NCI-H2029 treated with DMSO at 0.1 percent for 48 hours (cell line): Measurements from ENCODE around the gene LRRC56.

Experiments used
- DNase-seq: peaks from one replicate; lab custom pipeline; 2025; lab: John Stamatoyannopoulos, UW

Gene LRRC56

DNA sequence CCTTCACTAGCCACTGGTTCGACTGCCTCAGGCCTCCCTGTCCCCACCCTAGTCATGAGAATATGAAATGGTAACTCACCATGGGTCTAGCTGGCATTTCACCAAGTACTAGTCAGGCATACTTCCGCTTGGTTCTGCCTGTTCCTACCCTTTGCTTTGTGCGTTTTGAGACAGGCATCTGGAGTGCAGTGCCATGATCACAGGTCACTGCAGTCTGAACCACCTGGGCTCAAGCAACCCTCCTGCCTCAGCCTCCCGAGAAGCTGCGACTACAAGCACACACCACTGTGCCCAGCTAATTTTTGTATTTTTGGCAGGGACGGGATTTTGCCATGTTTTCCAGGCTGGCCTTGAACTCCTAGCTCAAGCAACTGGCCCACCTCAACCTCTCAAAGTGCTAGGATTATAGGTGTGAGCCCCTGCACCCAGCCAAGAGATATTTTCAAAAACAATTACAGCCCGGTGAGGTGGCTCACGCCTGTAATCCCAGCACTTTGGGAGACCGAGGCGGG is 16.1 kb upstream of the LRRC56 start:
- no peak for DNase-seq

DNA sequence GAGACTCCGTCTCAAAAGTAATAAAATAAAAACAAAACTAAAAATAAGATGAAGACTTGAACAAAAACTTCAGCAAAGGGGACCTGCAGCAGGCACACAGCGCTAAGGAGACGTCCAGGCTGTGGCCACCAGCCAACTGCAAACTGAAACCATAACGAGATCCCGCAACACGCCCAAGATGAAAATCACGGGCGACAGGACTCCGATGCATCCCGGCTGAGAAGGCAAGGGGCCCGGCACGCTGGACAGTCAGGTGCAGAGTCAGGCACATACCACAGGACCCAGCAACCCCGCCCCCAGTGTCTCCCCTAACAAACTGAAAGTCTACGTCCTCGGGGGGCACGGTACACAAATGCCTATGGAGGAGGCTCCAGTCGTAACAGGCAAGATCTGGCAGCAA is 11.1 kb upstream of the LRRC56 start:
- no peak for DNase-seq

DNA sequence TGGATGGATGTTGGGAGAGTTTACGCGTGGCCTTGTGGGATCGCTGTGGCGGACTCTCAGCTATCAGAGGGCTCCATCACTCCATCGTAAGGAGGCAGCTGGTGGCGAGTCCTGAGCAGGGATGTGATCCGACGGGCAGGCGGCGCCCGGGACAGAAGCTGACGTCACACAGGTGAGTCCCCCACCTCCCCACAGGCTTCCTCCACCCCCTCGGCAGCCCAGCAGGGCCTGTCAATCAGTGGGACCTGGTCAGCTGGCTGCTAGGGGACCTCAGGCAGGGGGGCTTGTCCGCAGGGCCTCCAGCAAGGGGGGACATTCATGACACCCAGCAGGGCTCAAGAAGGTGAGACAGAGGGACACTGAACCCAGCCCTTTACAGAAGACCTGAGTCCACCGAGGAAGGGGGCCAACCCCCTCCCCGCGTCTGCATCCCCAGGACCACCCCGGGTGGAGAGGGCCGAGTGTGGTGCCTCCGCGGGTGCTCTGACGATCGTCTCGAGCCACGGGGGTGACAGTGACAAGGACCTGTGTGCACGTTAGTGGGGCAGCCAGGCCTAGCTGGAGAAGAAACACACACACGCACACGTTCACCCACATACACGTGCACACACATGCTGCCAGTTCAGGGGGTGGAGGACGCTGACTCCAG is 9.0 kb upstream of the LRRC56 start:
- DNase-seq = no peak

DNA sequence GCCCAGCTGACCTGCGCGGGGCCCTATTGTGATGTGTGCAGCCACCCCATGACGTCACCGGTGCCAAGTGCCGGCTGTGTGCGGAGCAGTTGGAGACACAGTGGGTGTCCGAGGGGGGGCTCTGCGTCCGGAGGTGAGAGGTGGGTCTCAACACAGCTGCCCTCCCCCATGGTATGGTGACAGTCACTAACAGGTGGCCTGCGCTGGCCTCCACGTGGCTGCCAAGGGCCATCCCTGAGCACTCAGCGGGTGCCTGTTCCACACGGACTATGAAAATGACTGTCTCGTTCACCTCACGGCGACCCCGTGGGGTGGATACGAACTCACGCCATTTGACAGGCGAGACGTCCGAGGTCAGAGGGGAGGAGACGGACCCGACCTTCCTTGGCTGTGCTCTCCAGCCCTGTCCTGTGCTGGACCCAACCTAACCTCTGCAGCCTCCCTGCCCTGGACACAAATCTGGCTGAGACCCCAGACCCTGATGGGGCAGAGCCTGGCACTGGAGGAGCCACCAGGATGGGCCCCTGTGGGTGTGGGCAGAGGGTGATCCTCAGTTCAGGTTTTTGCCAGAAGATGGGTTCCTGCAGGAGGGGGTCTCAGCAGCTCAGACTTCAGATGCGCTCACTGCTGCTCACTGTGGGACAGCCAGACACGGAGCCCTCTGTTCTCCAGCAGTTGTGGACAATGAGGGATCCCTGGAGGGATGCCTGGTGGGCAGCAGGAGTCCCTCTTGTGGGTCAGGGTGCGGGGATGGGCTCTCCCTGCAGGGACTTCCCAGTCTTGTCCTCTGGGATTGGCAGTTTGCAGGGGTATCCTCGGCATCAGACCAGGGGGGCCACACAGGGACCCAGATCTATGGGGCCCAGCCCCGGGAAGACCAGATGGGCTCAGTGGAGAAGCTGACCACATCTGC is 8.3 kb upstream of the LRRC56 start:
- DNase-seq = no peak

DNA sequence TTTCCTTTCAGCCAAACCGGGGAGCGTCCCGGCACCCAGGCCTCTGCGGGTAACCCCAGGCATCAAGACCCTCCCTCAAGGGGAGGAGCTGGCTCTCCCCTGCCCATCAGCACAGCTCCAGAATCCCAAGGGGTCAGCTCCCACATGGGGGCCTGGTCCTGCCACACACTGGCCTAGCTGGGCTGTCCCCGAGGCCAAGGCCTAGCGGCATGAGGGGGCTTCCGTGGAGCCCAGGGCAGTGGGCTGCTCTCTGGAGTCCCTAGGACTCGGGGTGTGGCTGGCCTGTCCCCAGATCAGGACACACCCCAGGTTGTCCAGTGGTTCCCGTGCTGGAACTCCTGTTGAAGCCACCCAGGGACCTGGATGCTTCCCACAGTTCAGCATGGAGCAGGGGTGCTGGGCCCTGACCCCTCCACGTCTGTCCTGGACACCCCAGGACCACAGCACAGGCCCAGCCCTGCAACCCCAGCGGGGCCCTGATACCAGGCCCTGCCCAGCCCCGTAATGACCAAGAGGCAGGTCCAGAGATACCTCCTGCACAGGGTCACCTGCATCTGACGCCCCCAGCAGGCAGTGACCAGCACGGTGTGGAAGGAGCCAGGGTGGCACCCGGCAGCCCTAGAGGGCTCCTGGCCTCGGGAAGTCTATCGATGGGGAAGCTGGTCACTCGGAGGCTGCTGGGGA is 7.5 kb upstream of the LRRC56 start:
- DNase-seq = no peak

DNA sequence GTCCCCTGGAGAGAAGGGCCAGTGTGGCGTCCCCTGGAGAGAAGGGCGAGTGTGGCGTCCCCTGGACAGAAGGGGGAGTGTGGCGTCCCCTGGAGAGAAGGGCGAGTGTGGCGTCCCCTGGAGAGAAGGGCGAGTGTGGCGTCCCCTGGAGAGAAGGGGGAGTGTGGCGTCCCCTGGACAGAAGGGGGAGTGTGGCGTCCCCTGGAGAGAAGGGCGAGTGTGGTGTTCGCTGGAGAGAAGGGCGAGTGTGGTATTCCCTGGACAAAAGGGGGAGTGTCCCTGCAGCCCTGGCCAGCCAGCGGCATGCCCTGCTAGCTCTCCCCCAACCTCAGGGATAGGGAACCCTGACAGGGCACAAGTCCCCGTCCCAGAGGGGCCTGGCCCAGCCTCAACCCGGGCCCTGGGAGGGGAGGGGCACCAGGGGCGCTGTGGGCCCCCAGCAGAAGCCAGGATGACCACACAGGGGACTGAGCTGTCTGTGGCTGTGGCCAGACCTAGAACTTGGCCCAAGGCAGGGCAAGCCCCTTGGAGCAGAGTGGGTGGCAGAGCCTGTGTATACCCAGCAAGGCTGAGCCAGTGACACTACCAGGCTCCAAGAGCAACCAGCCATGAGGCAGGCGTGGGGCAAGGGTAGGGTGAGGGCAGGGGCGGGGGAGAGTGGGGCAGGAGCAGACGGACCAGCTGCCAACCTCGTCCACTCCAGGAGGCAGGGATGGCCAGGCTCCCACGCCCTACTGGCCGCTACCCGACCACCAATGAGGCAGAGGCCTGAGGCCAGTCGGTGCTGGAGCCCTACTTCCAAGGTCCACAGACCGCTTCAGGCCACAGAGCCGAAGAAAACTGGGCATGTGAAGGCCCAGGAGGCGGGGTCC is 6.1 kb upstream of the LRRC56 start:
- DNase-seq = no peak

DNA sequence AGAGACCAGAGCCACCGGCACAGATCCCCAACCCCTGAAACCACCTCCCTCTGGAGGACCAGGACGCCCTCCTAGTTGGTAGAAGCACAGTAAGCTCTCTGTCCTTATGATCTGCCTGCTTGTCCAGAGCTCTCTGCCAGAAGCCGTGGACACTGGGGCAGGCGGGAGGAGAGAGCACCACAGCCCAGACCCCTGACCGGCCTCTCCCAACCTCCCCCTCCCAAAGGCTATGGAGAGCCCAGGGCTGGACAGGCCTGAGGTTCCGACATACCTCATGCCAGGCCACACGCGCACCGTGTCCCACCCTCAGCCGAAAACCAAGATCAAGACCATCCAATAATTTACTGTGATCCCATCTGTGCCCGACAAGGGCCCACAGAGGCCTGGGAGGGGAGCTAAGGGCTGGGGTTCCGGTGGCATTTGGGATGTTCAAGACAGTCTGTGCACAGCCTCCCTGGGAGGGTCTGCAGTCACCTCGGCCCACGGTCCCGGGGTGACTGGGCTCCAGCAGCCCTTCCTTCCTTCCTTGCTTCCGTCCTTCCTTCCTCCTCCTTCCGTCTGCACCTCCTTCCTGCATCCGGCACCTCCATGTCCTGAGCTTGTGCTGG is 5.3 kb upstream of the LRRC56 start:
- no peak for DNase-seq

DNA sequence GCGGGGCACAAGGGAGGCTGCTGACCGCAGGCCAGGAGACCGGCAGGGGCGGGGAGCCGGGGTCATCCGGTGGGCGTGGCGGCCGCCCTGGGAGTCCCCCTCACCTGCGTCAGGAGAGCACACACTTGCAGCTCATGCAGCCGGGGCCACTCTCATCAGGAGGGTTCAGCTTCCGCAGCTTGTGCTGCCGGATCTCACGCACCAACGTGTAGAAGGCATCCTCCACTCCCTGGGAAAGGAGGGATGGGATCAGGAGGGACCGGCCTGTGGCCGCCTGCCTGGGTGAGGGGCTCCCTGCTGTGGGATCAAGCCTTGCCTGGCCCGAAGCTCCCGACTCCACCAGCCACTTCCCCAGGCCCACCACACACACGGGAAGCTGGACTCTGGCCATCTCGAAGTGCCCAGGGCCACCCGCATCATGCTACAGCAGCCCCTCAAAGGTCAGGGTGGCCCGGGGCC is 4.8 kb upstream of the LRRC56 start:
- DNase-seq = no peak

DNA sequence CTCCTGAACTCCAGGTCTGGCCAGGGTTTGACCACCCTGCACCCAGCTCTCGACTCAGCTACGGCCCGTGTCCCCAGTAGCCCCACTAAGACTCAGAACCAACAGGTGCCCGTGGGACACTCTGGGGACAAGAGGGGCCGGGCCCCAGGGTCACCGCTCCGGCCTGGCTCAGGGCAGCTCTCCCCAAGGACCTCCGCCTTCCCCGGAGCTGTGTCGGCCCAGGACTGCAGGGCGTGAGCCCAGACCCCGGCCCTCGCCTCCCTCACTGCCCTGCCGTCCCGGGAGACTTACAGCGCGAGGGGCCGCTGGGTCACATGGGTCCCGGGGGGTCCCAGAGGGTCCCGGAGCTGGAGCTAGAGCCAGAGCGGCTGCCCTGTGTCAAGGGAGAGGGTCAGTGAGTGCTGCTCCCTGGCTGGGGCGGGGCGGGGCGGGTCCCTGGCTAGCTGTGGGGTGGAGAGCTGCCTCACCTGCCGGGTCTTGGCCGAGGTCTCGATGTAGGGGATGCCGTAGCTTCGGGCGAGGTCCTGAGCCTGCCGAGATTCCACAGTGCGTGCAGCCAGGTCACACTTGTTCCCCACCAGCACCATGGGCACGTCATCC is 4.2 kb upstream of the LRRC56 start:
- no peak for DNase-seq

DNA sequence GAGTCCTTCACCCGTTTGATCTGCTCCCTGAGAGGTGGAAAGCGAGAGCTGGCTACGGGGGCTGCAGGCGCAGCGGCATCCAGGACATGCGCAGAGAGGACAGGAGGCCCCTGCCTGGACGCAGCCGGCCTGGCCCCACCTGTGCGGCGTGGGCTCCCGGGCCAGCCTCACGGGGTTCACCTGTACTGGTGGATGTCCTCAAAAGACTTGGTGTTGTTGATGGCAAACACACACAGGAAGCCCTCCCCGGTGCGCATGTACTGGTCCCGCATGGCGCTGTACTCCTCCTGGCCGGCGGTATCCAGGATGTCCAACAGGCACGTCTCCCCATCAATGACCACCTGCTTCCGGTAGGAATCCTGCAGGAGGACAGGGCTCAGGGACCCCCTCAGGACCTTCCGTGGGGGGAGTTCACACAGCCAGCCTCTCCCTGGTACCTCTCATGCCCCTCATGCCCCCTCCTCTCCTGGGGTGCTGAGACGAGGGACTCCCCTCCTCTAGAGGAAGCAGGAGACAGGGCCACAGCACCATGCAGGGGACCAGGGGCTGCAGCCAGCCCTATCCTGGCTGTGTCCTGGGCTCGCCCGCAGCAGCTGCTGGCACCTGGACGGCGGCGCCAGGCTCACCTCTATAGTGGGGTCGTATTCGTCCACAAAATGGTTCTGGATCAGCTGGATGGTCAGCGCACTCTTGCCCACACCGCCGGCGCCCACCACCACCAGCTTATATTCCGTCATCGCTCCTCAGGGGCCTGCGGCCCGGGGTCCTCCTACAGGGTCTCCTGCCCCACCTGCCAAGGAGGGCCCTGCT is 3.5 kb upstream of the LRRC56 start:
- DNase-seq = no peak

DNA sequence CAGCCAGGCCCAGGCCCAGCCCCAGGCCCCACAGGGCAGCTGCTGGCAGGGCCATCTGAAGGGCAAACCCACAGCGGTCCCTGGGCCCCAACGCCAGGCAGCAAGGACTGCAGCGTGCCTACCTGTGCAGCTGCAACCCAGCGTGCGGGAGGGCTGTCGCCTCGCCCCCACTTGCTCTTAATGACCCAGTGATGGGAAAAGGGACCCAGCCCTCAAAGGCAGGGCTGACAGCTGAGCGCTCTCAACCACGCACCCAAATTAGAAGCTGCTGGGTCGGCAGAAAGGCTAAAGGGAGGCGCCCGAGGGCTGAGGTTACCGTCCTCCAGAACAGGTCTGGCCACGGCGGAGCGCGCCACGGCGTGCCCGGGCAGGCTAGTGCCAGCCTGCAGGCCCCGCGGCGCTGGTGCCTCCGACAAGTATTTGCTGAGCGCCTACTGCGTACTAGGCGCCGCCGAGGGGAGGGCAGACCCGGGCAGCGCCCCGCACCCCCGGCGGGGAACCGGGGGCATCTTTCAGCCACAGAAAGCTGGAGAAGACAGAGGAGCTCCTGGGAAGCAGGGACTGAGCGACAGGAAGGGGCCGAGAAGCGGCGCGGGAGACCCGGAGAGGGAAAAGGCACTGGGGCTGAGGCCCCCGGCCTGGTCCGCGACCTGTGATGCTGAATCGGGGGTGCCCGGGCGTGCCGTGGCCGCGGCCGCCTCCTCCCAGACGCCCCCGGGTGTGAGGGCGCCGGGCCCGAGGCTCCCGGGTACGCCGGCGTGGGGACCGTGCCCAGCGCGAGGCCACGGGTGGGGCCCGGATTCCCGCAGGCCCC is 2.7 kb upstream of the LRRC56 start:
- no peak for DNase-seq

DNA sequence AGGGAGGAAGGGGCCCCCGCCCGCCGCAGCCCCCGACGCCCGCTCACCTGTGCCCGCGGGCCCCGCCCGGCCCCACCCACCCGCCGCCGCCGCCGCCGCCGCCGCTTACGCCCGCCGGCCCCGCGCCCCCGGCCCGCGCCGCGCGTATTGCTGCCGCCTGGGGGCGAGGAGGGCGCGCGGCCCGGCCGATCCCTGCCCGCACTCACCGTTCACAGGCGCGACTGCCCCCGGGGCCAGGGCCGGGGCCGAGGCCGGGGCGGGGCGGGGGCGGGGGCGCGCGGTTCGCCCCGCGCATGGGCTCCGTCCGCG is 2.2 kb upstream of the LRRC56 start:
- no peak for DNase-seq

DNA sequence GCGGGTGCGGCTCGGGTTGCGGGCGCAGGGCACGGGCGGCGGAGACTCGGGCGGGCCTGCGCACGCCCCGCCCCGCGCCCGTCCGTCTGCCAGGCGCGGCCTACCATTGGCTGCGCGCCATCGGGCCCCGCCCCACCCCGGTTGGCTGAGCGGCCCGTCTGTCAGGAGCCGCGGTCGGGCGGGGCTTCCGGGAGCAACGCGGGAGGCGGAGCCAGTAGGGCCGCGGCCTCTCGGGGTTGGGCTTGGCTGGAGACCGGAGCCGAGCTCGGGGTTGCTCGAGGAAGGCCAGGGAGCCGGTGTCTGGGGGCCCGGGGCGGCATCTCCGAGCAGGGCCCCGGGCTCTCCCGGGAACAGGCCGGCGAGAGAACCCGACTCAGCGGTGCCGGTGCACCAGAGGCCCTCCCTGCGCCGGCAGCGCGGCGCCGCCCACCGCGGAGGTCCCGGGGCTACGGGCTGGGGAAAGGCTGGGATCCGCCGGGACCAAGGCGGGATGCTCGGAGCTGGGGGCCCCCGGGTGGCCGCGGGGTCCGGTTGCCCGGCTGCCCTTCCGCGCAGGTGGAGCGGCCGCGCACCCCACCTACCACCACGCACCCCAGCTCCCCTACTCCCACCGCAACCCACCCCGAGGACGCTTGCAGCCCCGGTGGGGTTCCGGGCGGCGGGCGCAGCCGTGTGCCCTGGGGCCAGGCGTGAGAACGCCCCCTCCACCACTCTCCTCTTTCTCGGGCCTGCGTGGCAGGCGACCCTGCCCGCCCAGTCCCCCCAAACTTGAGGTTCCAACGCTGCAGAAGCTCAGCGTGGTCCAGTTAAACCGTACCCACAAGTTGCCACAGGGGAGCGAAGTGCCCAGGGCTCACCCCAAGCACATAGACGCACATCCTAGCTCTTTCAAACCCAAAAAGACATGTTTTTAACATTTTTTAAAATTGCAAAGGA is 1.5 kb upstream of the LRRC56 start, which contains the start of gene HRAS:
Gene HRAS, minus strand, starts transcription at position 58 of the 936 bp plus-strand sequence.
- DNase-seq = peak; percentile 57

DNA sequence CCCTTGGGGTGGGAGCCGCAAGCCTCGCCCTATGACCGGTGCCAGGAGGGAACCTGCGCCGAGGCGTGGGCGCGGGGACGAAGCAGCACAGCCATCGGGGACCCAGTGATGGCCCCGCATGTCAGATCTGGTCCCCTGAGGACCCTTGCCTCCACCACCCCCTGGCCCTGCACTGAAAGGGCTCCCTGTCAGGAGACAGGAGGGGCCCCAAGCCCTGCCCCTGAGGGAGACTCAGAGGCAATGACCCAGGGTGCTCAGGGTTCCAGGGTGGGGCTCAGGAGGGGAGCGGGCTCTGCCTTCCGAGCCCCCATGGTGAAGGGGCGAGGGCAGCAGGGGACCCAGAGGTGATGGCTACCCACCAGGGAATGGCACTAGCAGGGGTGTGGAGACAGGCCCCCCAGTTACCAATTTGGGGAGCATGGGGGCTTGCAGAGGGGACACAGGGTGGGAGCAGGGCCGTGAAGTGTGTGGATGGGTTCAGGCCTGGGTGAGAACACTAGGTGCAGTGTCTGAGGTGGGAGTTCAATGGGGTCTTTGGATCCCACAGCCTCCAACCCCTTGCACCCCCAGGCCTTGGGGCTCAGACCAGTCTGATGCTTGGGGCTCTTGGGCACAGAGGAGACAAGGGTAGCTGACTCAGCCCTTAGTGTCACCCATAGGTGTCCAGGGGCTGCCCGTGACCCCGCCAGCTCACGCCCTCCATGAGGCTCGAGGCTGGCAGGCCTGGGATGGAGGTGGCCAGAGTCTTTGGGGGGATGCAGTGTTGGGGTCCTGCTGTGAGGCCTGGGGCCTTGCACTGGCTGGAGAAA is 499 bp downstream of the LRRC56 start:
- no peak for DNase-seq

DNA sequence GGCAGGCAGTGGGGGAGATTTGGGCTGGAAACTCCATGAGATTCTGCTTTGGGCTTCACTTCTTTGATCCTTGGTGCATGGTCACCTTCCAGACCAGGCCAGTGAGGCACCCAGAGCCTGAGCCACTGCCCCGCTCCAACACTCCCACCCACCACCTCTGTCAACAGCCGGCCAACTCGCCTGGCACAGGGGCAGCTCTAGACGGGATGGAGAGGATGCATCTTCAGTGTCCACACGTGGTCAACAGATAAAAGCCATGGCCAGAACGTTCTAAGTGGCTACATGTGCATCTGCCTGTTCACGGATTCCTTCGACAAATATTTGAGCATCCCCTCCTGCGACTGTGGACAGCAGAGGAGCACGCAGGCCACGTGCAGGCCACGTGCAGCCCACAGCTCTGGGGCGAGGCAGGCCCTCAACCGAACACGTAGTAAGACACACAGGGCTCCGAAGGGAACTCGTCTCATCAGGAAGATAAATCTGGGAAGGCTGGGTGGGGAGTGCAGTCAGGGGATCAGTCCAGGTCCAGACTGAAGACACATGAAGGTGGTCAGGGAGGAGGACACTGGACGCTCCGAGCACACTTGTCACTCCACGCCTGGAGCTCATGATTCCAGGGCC is 1.2 kb downstream of the LRRC56 start:
- no peak for DNase-seq

DNA sequence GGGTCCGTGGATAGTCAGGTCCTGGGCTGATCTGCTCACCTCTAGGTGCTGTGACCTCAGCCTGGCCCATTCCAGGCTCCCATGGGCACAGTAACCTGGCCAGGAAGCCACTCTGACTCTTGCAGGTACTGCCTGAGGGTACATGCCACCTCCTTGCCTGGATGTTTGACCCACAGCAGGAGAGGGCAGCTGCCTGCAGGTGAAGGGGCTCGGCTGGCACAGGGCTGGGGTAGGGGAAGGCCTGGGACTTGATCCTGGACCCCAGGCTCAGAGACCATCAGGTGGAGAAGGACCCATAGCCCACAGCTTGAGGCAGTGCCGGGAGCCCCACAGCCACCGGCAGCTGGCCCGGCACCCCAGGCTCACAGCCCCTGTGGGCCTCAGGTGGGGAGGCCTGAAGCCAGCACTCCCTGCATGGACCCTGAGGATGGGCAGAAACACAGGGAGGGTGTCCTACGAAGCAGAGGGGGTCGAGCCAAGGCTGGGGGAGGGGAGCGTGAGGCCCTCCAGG is 2.7 kb downstream of the LRRC56 start:
- DNase-seq = no peak
